GM12878 (cell line): Measurements from ENCODE around the gene FAM163A. TPM values are rescaled to one million over a fixed set of nuclear protein-coding genes. Genes with fewer than 3 reads are reported as not detected.

Experiments used
- ATAC-seq: fragments of 200-7000 bp; cut with Tn5 transposase; 3 replicates; pipeline ENCODE4 v1.9.1; 2020; ENCODE audit warnings: mild to moderate bottlenecking, moderate library complexity
- BruUV-seq: library from RNA; stranded (reverse); fragments of 400-500 nt; replicated peaks from 2 replicates; lab custom pipeline; 2021; lab: Mats Ljungman, UMichigan
- CTCF ChIA-PET: fragments of 300-600 bp; sonication (Branson Sonifier 250); formaldehyde crosslinking; extraction: SDS; loops from one replicate; lab custom pipeline; 2021; ENCODE audit warnings: inconsistent platforms; lab: Yijun Ruan, JAX
- POLR2A ChIA-PET: fragments of 350-600 bp; formaldehyde crosslinking; extraction: SDS; loops from one replicate; lab custom pipeline; 2021; ENCODE audit warnings: inconsistent platforms; lab: Charles Lee
- RAD21 ChIA-PET: fragments of 300-600 bp; sonication (Branson Sonifier 250); formaldehyde crosslinking; loops from one replicate; lab custom pipeline; 2023; ENCODE audit warnings: antibody characterized with exemption; ENCODE audit not compliant: unreplicated experiment; lab: Charles Lee
- SMC1A ChIA-PET: fragments of 300-600 bp; sonication (Branson Sonifier 250); formaldehyde crosslinking; loops from one replicate; lab custom pipeline; 2023; ENCODE audit not compliant: unreplicated experiment, uncharacterized antibody; lab: Charles Lee
- DNase-seq: peaks from one replicate; pipeline ENCODE4 v3.0.0-alpha.2; 2011; ENCODE audit warnings: low read depth, low spot score
- FAIRE-seq: peaks from 3 replicates; lab custom pipeline; 2011; peaks lifted over from hg19 to GRCh38; lab: Jason Lieb, UNC
- H2AFZ ChIP-seq: 2 replicates; pipeline ENCODE4 v1.6.0; 2011; ENCODE audit warnings: low read depth, low read length, control low read depth; ENCODE audit not compliant: control insufficient read depth
- H3K27ac ChIP-seq: 2 replicates; pipeline ENCODE4 v1.5.1; 2011; ENCODE audit warnings: control low read depth; ENCODE audit not compliant: control insufficient read depth, insufficient read depth
- H3K27me3 ChIP-seq, 2 experiments: replicated peaks in 1 of 2; 2 replicates each; pipeline versions ENCODE4 v1.6.0 to v1.6.1; 2011; ENCODE audit warnings: low read length in 1 of 2; ENCODE audit not compliant: control insufficient read depth in 2 of 2, insufficient read depth in 2 of 2
- H3K36me3 ChIP-seq, 2 experiments: 2 replicates each; pipeline ENCODE4 v1.5.1; 2011; ENCODE audit warnings: low read length in 1 of 2; ENCODE audit not compliant: control insufficient read depth in 2 of 2, insufficient read depth in 2 of 2
- H3K4me1 ChIP-seq: 2 replicates; pipeline ENCODE4 v1.6.1; 2011; ENCODE audit warnings: mild to moderate bottlenecking, low read length, moderate library complexity, mixed read lengths; ENCODE audit not compliant: control insufficient read depth, insufficient read depth
- H3K4me2 ChIP-seq: 2 replicates; pipeline ENCODE4 v1.6.0; 2011; ENCODE audit warnings: control low read depth; ENCODE audit not compliant: control insufficient read depth, insufficient read depth
- H3K4me3 ChIP-seq: fragments of 200-600 bp; sonication (generic); 2 replicates; pipeline ENCODE4 v1.5.1; 2016
- H3K79me2 ChIP-seq: 2 replicates; pipeline ENCODE4 v1.6.0; 2011; ENCODE audit warnings: low read length; ENCODE audit not compliant: control insufficient read depth, insufficient read depth
- H3K9ac ChIP-seq: 2 replicates; pipeline ENCODE4 v1.8.0; 2011; ENCODE audit warnings: low read length, control low read depth, mixed read lengths; ENCODE audit not compliant: control insufficient read depth, insufficient read depth
- H3K9me3 ChIP-seq: replicated peaks from 3 replicates; pipeline ENCODE4 v1.5.1; 2011; ENCODE audit warnings: mild to moderate bottlenecking, low read length; ENCODE audit not compliant: control insufficient read depth, insufficient read depth
- H4K20me1 ChIP-seq: 2 replicates; pipeline ENCODE4 v1.6.0; 2011; ENCODE audit not compliant: control insufficient read depth, insufficient read depth
- BACH1 ChIP-seq: fragments of 450-650 bp; IDR thresholded peaks from 2 replicates; pipeline ENCODE4 v1.6.1; 2017; ENCODE audit warnings: mild to moderate bottlenecking, borderline replicate concordance
- E2F8 ChIP-seq: fragments of 450-650 bp; IDR thresholded peaks from 2 replicates; pipeline ENCODE4 v1.6.1; 2018; ENCODE audit warnings: mild to moderate bottlenecking, low read depth, moderate library complexity; ENCODE audit not compliant: partially characterized antibody
- EGR1 ChIP-seq, 2 experiments: IDR thresholded peaks; 1 replicate in 1 of 2; 2 replicates in 1 of 2; pipeline ENCODE4 v1.6.1; 2011 to 2012; ENCODE audit warnings: low read depth in 2 of 2, low read length in 2 of 2, borderline replicate concordance in 1 of 2, mild to moderate bottlenecking in 1 of 2, moderate library complexity in 1 of 2
- HDGF ChIP-seq: fragments of 450-650 bp; IDR thresholded peaks from 2 replicates; pipeline ENCODE4 v1.6.1; 2016; ENCODE audit warnings: antibody characterized with exemption
- NBN ChIP-seq: fragments of 450-650 bp; IDR thresholded peaks from 2 replicates; pipeline ENCODE4 v1.6.1; 2016
- POLR2AphosphoS5 ChIP-seq: IDR thresholded peaks from 2 replicates; pipeline ENCODE4 v1.6.1; 2011; ENCODE audit warnings: mild to moderate bottlenecking, low read length, inconsistent platforms
- RELA ChIP-seq: fragments of 450-650 bp; IDR thresholded peaks from 2 replicates; pipeline ENCODE4 v1.8.0; 2014; ENCODE audit warnings: borderline replicate concordance; ENCODE audit not compliant: partially characterized antibody
- WGBS: methylation state at CpG from one replicate; pipeline ENCODE4 v1.1.6; 2016; ENCODE audit warnings: low lambda C conversion rate; ENCODE audit not compliant: insufficient replicate concordance, insufficient coverage; ENCODE audit errors: missing lambda C conversion rate; 5-methylcytosine and 5-hydroxymethylcytosine counted together
- in situ Hi-C: fragments of 300-500 bp; cut with MboI; formaldehyde crosslinking; loops from 9 replicates; pipeline ENCODE4 v1.14.3; 2018; ENCODE audit warnings: mixed read lengths
- intact Hi-C: fragments of 100-400 bp; cut with micrococcal nuclease; formaldehyde crosslinking; loops from one replicate; pipeline ENCODE4 v1.14.2; 2022; ENCODE audit not compliant: unreplicated experiment
- polyA plus RNA-seq, 11 experiments: library from polyadenylated mRNA; depleted of rRNA in 4 of 11; unstranded in 6 of 11; stranded (reverse) in 5 of 11; fragments of >200 nt; fragmentation: Nextera tagmentation in 4 of 11; fragmentation: Illumina TruSeq in 1 of 11; extraction: Ambion mirVana in 4 of 11; extraction: Trizol in 1 of 11; gene quantifications; 1 replicate in 1 of 11; 2 replicates in 10 of 11; pipeline versions ENCODE4 v1.2.1 to v1.2.3, GENCODE V29; 2011 to 2016; ENCODE audit warnings: inconsistent platforms in 2 of 11, missing spikeins in 2 of 11, low read depth in 1 of 11
- total RNA-seq, 4 experiments: library from RNA; depleted of rRNA in 3 of 4; stranded (reverse); fragments of >200 nt in 3 of 4; fragmentation: Illumina TruSeq in 1 of 4; extraction: Trizol in 1 of 4; gene quantifications; 2 replicates each; pipeline versions ENCODE4 v1.2.1 to v1.2.3, GENCODE V29; 2013 to 2021
- TF ChIP-seq, protein P1 (sequence below): IDR thresholded peaks from 2 replicates; pipeline ENCODE4 v1.6.1; 2011; ENCODE audit warnings: mild to moderate bottlenecking, low read depth, low read length, moderate library complexity; ENCODE audit not compliant: insufficient replicate concordance
- TF ChIP-seq, protein P2 (sequence below): fragments of 450-650 bp; IDR thresholded peaks from 2 replicates; pipeline ENCODE4 v1.6.1; 2017; ENCODE audit warnings: mild to moderate bottlenecking
- TF ChIP-seq, protein P3 (sequence below): fragments of 450-650 bp; IDR thresholded peaks from 2 replicates; pipeline ENCODE4 v1.6.1; 2016; ENCODE audit warnings: mild to moderate bottlenecking, moderate library complexity, borderline replicate concordance

Gene FAM163A
- total and polyA plus RNA-seq, 10 of the 15 experiments (the other 5 are each of a cell fraction or from before 2014, with no cell fraction given), result not detected

DNA sequence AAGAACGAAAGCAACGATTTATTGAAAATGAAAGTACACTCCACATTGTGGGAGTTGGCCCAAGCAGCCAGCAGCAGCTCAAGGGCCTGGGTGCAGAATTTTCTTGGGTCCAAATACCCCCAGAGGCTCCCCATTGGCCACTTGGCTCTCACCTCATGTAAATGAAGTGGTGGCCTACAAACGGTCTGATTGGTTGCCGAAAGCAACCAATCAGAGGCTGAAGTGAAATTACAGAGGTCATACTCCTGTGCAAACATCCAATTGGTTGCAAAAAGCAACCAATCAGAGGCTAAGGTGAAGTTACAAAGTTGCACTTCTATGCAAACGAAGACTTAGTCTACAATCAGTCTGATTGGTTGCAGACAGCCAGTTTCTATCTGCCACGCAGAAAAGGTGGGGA lies 31.9 kb downstream of the FAM163A start (continued):
- TF ChIP-seq, protein P1, sequence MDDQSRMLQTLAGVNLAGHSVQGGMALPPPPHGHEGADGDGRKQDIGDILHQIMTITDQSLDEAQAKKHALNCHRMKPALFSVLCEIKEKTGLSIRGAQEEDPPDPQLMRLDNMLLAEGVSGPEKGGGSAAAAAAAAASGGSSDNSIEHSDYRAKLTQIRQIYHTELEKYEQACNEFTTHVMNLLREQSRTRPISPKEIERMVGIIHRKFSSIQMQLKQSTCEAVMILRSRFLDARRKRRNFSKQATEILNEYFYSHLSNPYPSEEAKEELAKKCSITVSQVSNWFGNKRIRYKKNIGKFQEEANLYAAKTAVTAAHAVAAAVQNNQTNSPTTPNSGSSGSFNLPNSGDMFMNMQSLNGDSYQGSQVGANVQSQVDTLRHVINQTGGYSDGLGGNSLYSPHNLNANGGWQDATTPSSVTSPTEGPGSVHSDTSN, result no peak
- no peak for TF ChIP-seq E2F8

DNA sequence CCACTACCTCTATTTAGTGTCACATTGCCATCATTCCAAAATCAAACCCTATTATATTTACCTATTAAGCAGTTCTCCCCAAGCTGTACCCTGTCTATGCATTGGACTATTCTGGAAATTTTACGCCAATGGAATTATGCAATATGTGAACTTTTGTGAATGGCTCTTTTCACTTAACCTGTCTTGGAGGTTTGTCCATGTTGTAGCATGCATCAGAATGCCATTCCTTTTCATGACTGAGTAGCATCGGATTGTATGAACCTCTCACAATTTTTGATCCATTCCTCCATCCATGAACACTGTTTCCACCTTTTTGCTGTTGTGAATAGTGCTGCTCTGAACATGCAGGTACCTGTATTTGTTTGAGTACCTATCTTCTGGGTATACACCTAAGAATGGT lies 33.7 kb downstream of the FAM163A start:
- no TSS peak for BruUV-seq
- Histone ChIP-seq H3K9me3 (no peaks in the 10 kb centered on the region), H3K36me3 (no peaks in the 10 kb centered on the region), H3K4me2 (no peak overlapping the region), H3K27ac (no peak overlapping the region), H2AFZ (no peak overlapping the region), H3K9ac (no peak overlapping the region), H4K20me1 (no peaks in the 10 kb centered on the region), H3K27me3 (0 out of 4 replicates have a peak, but pooled peaks cover 0 to 2% of the 10 kb centered on the region in 2 experiments), H3K4me1 (no peaks in the 10 kb centered on the region), H3K4me3 (no peak overlapping the region), H3K79me2 (no peaks in the 10 kb centered on the region)
- in situ Hi-C loops, result no loop called here
- ChIA-PET RAD21 (no interaction called here), SMC1A (no interaction called here), POLR2A (no interaction called here), CTCF (interaction anchor here (0.9 to 1.2 kb wide), 3 partner anchors 36 to 402 kb away, joined by 3 to 4 read pairs (median 3); no protein-coding TSS in a partner anchor)
- 63% methylated on average over 2 of the region's 2 CpGs for WGBS
- DNase-seq (no peak), FAIRE-seq (no peak), ATAC-seq (no peak)
- intact Hi-C loops, result no loop called here
- TF ChIP-seq HDGF (no peak), EGR1 (IDR thresholded peaks at IDR 0.05; ENCODE audit: borderline replicate concordance in 1 of 2, low read depth in 2 of 2, low read length in 2 of 2) (no peak), NBN (no peak), RELA (no peak), POLR2AphosphoS5 (no peak), BACH1 (no peak)
- TF ChIP-seq, protein P2, sequence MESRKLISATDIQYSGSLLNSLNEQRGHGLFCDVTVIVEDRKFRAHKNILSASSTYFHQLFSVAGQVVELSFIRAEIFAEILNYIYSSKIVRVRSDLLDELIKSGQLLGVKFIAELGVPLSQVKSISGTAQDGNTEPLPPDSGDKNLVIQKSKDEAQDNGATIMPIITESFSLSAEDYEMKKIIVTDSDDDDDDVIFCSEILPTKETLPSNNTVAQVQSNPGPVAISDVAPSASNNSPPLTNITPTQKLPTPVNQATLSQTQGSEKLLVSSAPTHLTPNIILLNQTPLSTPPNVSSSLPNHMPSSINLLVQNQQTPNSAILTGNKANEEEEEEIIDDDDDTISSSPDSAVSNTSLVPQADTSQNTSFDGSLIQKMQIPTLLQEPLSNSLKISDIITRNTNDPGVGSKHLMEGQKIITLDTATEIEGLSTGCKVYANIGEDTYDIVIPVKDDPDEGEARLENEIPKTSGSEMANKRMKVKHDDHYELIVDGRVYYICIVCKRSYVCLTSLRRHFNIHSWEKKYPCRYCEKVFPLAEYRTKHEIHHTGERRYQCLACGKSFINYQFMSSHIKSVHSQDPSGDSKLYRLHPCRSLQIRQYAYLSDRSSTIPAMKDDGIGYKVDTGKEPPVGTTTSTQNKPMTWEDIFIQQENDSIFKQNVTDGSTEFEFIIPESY, result no peak
- TF ChIP-seq, protein P3, sequence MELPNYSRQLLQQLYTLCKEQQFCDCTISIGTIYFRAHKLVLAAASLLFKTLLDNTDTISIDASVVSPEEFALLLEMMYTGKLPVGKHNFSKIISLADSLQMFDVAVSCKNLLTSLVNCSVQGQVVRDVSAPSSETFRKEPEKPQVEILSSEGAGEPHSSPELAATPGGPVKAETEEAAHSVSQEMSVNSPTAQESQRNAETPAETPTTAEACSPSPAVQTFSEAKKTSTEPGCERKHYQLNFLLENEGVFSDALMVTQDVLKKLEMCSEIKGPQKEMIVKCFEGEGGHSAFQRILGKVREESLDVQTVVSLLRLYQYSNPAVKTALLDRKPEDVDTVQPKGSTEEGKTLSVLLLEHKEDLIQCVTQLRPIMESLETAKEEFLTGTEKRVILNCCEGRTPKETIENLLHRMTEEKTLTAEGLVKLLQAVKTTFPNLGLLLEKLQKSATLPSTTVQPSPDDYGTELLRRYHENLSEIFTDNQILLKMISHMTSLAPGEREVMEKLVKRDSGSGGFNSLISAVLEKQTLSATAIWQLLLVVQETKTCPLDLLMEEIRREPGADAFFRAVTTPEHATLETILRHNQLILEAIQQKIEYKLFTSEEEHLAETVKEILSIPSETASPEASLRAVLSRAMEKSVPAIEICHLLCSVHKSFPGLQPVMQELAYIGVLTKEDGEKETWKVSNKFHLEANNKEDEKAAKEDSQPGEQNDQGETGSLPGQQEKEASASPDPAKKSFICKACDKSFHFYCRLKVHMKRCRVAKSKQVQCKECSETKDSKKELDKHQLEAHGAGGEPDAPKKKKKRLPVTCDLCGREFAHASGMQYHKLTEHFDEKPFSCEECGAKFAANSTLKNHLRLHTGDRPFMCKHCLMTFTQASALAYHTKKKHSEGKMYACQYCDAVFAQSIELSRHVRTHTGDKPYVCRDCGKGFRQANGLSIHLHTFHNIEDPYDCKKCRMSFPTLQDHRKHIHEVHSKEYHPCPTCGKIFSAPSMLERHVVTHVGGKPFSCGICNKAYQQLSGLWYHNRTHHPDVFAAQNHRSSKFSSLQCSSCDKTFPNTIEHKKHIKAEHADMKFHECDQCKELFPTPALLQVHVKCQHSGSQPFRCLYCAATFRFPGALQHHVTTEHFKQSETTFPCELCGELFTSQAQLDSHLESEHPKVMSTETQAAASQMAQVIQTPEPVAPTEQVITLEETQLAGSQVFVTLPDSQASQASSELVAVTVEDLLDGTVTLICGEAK, result no peak
